ENCODE data around the gene MBD1.

DNA sequence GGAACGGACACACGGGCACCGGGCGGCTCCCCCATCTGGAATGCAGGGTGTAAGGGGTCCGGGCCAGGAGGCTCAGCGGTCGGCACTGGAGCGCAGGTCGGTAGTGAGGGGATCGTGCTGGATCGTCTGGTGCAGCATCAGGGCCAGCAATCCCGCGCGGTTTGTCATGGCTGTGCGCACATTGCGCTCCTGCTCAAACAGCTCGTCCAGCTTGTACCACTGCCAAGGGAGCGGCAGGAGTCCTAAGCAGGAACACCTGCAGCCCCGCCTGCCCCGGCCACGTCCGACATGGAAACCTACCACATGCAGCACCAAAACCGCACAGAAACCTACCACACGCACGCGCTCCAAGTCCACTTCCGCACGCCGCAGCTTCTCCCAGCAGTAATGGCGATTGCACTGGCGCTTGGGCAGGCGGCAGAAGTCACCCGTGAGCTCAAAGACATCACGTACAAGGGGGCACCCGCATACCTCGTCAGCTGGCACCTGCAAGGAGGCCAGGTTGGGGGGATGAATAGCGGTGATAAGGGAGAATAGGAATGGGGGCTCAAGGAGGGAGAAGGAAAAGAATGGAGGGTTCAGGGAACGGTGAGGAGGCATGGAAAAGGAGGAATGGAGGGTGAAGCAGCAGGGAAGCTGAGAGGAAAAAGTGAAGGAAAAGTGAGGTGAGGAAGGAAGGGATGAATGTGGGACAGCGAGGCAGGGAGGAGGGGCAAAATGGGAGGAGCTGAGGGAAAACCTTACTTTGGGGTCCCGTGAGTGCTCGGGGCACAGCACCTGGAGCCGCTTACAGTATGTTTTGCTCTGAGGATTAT is 1.4 kb upstream of the MBD1 start:
- TF ChIP-seq SIN3A (IDR thresholded peaks at IDR 0.05; ENCODE audit: borderline replicate concordance, insufficient read depth, low read length) (no peak), POLR2AphosphoS5 (IDR thresholded peaks at IDR 0.05; ENCODE audit: low read depth, low read length) (no peak)
- TF ChIP-seq, protein P1, sequence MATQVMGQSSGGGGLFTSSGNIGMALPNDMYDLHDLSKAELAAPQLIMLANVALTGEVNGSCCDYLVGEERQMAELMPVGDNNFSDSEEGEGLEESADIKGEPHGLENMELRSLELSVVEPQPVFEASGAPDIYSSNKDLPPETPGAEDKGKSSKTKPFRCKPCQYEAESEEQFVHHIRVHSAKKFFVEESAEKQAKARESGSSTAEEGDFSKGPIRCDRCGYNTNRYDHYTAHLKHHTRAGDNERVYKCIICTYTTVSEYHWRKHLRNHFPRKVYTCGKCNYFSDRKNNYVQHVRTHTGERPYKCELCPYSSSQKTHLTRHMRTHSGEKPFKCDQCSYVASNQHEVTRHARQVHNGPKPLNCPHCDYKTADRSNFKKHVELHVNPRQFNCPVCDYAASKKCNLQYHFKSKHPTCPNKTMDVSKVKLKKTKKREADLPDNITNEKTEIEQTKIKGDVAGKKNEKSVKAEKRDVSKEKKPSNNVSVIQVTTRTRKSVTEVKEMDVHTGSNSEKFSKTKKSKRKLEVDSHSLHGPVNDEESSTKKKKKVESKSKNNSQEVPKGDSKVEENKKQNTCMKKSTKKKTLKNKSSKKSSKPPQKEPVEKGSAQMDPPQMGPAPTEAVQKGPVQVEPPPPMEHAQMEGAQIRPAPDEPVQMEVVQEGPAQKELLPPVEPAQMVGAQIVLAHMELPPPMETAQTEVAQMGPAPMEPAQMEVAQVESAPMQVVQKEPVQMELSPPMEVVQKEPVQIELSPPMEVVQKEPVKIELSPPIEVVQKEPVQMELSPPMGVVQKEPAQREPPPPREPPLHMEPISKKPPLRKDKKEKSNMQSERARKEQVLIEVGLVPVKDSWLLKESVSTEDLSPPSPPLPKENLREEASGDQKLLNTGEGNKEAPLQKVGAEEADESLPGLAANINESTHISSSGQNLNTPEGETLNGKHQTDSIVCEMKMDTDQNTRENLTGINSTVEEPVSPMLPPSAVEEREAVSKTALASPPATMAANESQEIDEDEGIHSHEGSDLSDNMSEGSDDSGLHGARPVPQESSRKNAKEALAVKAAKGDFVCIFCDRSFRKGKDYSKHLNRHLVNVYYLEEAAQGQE (IDR thresholded peaks at IDR 0.05; ENCODE audit: insufficient read depth in 1 of 2, low read depth in 2 of 2, low read length in 2 of 2) = no peak
